Measurements from ENCODE around the gene SMAD6.

Gene SMAD6

GRCh38 chr15:66829551-66830121 lies 127.6 kb downstream of the SMAD6 start:
- H3K4me3 ChIP-seq (ENCODE audit: low read depth, low read length): no peak overlapping the region
- no peak for DNase-seq (ENCODE audit: low read depth)
- TF ChIP-seq CTCF (IDR thresholded peaks at IDR 0.05; ENCODE audit: low read depth, low read length, missing control alignments): no peak

GRCh38 chr15:66830358-66830757 lies 128.3 kb downstream of the SMAD6 start:
- no peak overlapping the region for H3K4me3 ChIP-seq (ENCODE audit: low read depth, low read length)
- no peak for TF ChIP-seq CTCF (IDR thresholded peaks at IDR 0.05; ENCODE audit: low read depth, low read length, missing control alignments)
- no peak for DNase-seq (ENCODE audit: low read depth)

GRCh38 chr15:66830823-66831222 lies 128.8 kb downstream of the SMAD6 start:
- no peak for DNase-seq (ENCODE audit: low read depth)
- TF ChIP-seq CTCF (IDR thresholded peaks at IDR 0.05; ENCODE audit: low read depth, low read length, missing control alignments): no peak
- H3K4me3 ChIP-seq (ENCODE audit: low read depth, low read length): no peak overlapping the region

- H3K4me3 ChIP-seq (ENCODE audit: low read depth, low read length): no peak overlapping the region
- TF ChIP-seq CTCF (IDR thresholded peaks at IDR 0.05; ENCODE audit: low read depth, low read length, missing control alignments): no peak
- DNase-seq (ENCODE audit: low read depth): no peak
Observed at GRCh38 chr15:66831289-66831688, 129.3 kb downstream of the SMAD6 start.

- no peak for TF ChIP-seq CTCF (IDR thresholded peaks at IDR 0.05; ENCODE audit: low read depth, low read length, missing control alignments)
- no peak for DNase-seq (ENCODE audit: low read depth)
- no peak overlapping the region for H3K4me3 ChIP-seq (ENCODE audit: low read depth, low read length)
Observed at GRCh38 chr15:66831801-66832390, 129.9 kb downstream of the SMAD6 start.
